GM23248 (cell line): Measurements from ENCODE around the gene MARCHF4. TPM values are rescaled to one million over a fixed set of nuclear protein-coding genes. Genes with fewer than 3 reads are reported as not detected.

Experiments used
- DNase-seq: peaks from one replicate; pipeline ENCODE4 v3.0.0-alpha.2; 2015
- H2AFZ ChIP-seq: fragments of 200-600 bp; sonication (generic); 2 replicates; pipeline ENCODE4 v1.6.1; 2016; ENCODE audit warnings: antibody characterized with exemption
- H3F3A ChIP-seq: fragments of 200-600 bp; sonication (generic); 2 replicates; pipeline ENCODE4 v1.6.1; 2016; ENCODE audit warnings: mild to moderate bottlenecking, antibody characterized with exemption, mixed run types; ENCODE audit not compliant: insufficient read depth
- H3K27ac ChIP-seq: fragments of 200-600 bp; sonication (generic); 2 replicates; pipeline ENCODE4 v1.5.1; 2016; ENCODE audit warnings: mild to moderate bottlenecking
- H3K27me3 ChIP-seq: fragments of 200-600 bp; sonication (generic); replicated peaks from 2 replicates; pipeline ENCODE4 v1.6.1; 2016; ENCODE audit warnings: mild to moderate bottlenecking; ENCODE audit not compliant: insufficient read depth
- H3K36me3 ChIP-seq: fragments of 200-600 bp; sonication (generic); 2 replicates; pipeline ENCODE4 v1.6.1; 2016; ENCODE audit warnings: low read depth, mild to moderate bottlenecking
- H3K4me1 ChIP-seq: fragments of 200-600 bp; sonication (generic); 2 replicates; pipeline ENCODE4 v1.6.1; 2016; ENCODE audit warnings: mild to moderate bottlenecking; ENCODE audit not compliant: insufficient read depth
- H3K4me2 ChIP-seq: fragments of 200-600 bp; sonication (generic); one replicate; pipeline ENCODE4 v1.6.1; 2016; ENCODE audit warnings: mild to moderate bottlenecking; ENCODE audit not compliant: unreplicated experiment
- H3K4me3 ChIP-seq: fragments of 200-600 bp; sonication (generic); 2 replicates; pipeline ENCODE4 v1.5.1; 2016; ENCODE audit warnings: mild to moderate bottlenecking
- H3K79me2 ChIP-seq: fragments of 200-600 bp; sonication (generic); 2 replicates; pipeline ENCODE4 v1.6.1; 2016; ENCODE audit warnings: mild to moderate bottlenecking; ENCODE audit not compliant: insufficient read depth
- H3K9ac ChIP-seq: fragments of 200-600 bp; sonication (generic); 2 replicates; pipeline ENCODE4 v1.6.1; 2016; ENCODE audit warnings: mild to moderate bottlenecking
- H3K9me2 ChIP-seq: fragments of 200-600 bp; sonication (generic); 2 replicates; pipeline ENCODE4 v1.6.1; 2016; ENCODE audit warnings: mixed run types, mild to moderate bottlenecking, moderate library complexity; ENCODE audit not compliant: insufficient read depth
- H3K9me3 ChIP-seq: fragments of 200-600 bp; sonication (generic); one replicate; pipeline ENCODE4 v1.6.1; 2017; ENCODE audit warnings: low read depth
- H4K20me1 ChIP-seq: fragments of 200-600 bp; sonication (generic); 2 replicates; pipeline ENCODE4 v1.6.0; 2016; ENCODE audit not compliant: insufficient read depth
- EZH2 ChIP-seq: fragments of 200-600 bp; sonication (generic); IDR thresholded peaks from 2 replicates; pipeline ENCODE4 v1.6.1; 2018; ENCODE audit warnings: antibody characterized with exemption, mild to moderate bottlenecking; ENCODE audit not compliant: insufficient read depth, poor library complexity, severe bottlenecking
- EZH2phosphoT487 ChIP-seq: fragments of 200-600 bp; sonication (generic); IDR thresholded peaks from 2 replicates; pipeline ENCODE4 v1.6.1; 2018; ENCODE audit warnings: antibody characterized with exemption, moderate library complexity, mild to moderate bottlenecking, low read depth; ENCODE audit not compliant: insufficient read depth
- WGBS, 2 experiments: methylation state at CpG; one replicate each; pipeline ENCODE4 v1.1.6; 2015 to 2017; ENCODE audit warnings: low lambda C conversion rate in 2 of 2, low coverage in 1 of 2; ENCODE audit errors: missing lambda C conversion rate in 2 of 2; 5-methylcytosine and 5-hydroxymethylcytosine counted together
- in situ Hi-C: fragments of 300-500 bp; cut with MboI; formaldehyde crosslinking; loops from 2 replicates; pipeline ENCODE4 v1.15.0; 2020
- polyA plus RNA-seq: library from polyadenylated mRNA; unstranded; fragments of >200 nt; fragmentation: Nextera tagmentation; extraction: Ambion mirVana; gene quantifications from 2 replicates; pipeline ENCODE4 v1.2.1, GENCODE V29; 2016
- total RNA-seq: library from RNA; depleted of rRNA; stranded (reverse); fragments of >200 nt; shearing (Covaris generic); gene quantifications from 2 replicates; pipeline ENCODE4 v1.2.3, GENCODE V29; 2014; rRNA removed

MARCHF4 gene, protein sequence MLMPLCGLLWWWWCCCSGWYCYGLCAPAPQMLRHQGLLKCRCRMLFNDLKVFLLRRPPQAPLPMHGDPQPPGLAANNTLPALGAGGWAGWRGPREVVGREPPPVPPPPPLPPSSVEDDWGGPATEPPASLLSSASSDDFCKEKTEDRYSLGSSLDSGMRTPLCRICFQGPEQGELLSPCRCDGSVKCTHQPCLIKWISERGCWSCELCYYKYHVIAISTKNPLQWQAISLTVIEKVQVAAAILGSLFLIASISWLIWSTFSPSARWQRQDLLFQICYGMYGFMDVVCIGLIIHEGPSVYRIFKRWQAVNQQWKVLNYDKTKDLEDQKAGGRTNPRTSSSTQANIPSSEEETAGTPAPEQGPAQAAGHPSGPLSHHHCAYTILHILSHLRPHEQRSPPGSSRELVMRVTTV
- 10.6 and 14.5 TPM in 2 replicates for total RNA-seq
- polyA plus RNA-seq: 7.0 and 7.8 TPM in 2 replicates

GRCh38 chr2:216371721-216372702 lies at the start of gene MARCHF4:
MARCHF4 (minus strand) TSS chr2:216372483; CDS start chr2:216370260, 2,223 bp downstream.
- Histone ChIP-seq H3K27me3 (no peaks in the 10 kb centered on the region), H3K27ac (peak within 1 kb of the TSS; percentile 89), H3K9me3 (no peaks in the 10 kb centered on the region), H3K9me2 (no peaks in the 10 kb centered on the region), H3K36me3 (no peaks in the 10 kb centered on the region), H3K4me2 (peak within 1 kb of the TSS; percentile 96), H4K20me1 (no peaks in the 10 kb centered on the region), H3K4me3 (peak within 1 kb of the TSS; percentile 76), H3K79me2 (peaks cover 42% of the 10 kb centered on the region), H2AFZ (peak within 1 kb of the TSS; percentile 58), H3K9ac (peak within 1 kb of the TSS; percentile 65), H3F3A (peaks cover 26% of the 10 kb centered on the region), H3K4me1 (peaks cover 45% of the 10 kb centered on the region)
- DNase-seq: peak; percentile 93
- TF ChIP-seq EZH2phosphoT487 (no peak), EZH2 (no peak)
- in situ Hi-C loops: no loop called here
- WGBS, 2 experiments: 0 to 1% methylated on average over 42 to 56 of the region's 60 CpGs

GRCh38 chr2:216420367-216421101 lies 48.3 kb upstream of the MARCHF4 start:
- Histone ChIP-seq H3K4me1 (peaks cover 19% of the 10 kb centered on the region), H3K27ac (no peak overlapping the region), H2AFZ (no peak overlapping the region), H3K4me3 (no peak overlapping the region), H3K4me2 (no peak overlapping the region), H3K9me3 (no peaks in the 10 kb centered on the region), H3K9ac (no peak overlapping the region), H3K27me3 (no peaks in the 10 kb centered on the region), H4K20me1 (no peaks in the 10 kb centered on the region), H3K36me3 (peaks cover 46% of the 10 kb centered on the region), H3F3A (peaks cover 17% of the 10 kb centered on the region), H3K79me2 (peaks cover 11% of the 10 kb centered on the region), H3K9me2 (no peaks in the 10 kb centered on the region)
- in situ Hi-C loops: no loop called here
- no peak for DNase-seq
- no peak for TF ChIP-seq EZH2
- TF ChIP-seq EZH2phosphoT487: no peak
- 67 to 74% methylated on average over 9 of the region's 9 CpGs for WGBS, 2 experiments

- H3K79me2 ChIP-seq: peaks cover 23% of the 10 kb centered on the region
- WGBS, 2 experiments: 25 to 41% methylated on average over 1 of the region's 1 CpG
- TF ChIP-seq EZH2: no peak
- no peak for TF ChIP-seq EZH2phosphoT487
- H3K9me2 ChIP-seq: no peaks in the 10 kb centered on the region
- no peak overlapping the region for H3K9ac ChIP-seq
- no peak overlapping the region for H3K4me2 ChIP-seq
- peaks cover 9% of the 10 kb centered on the region for H3K4me1 ChIP-seq
- peak; percentile 27 for DNase-seq
- H3K27ac ChIP-seq: no peak overlapping the region
- no peaks in the 10 kb centered on the region for H3K9me3 ChIP-seq
- H4K20me1 ChIP-seq: no peaks in the 10 kb centered on the region
- in situ Hi-C loops: no loop called here
- H3F3A ChIP-seq: peaks cover 8% of the 10 kb centered on the region
- no peak overlapping the region for H3K4me3 ChIP-seq
- peaks cover 48% of the 10 kb centered on the region for H3K36me3 ChIP-seq
- H3K27me3 ChIP-seq: no peaks in the 10 kb centered on the region
- no peak overlapping the region for H2AFZ ChIP-seq
These were observed 46.7 kb upstream of the MARCHF4 start for GRCh38 chr2:216418981-216419380.
